Brain microvascular endothelial cell (primary cell): ENCODE data around the gene ERP29.
"Not testable (repeated sequence)": the region's sequence is repeated elsewhere in the genome, so short reads cannot be mapped to it uniquely, and the experiment has no call there.

ENCODE experiments used
- DNase-seq: peaks from one replicate; pipeline ENCODE4 v3.0.0-alpha.2; 2020
- H3K27ac ChIP-seq: fragments of 250-450 bp; sonication (Bioruptor Pico); 2 replicates; pipeline ENCODE4 v1.5.1; 2020; ENCODE audit warnings: mild to moderate bottlenecking, moderate library complexity
- H3K27me3 ChIP-seq: fragments of 250-450 bp; sonication (Bioruptor Pico); replicated peaks from 2 replicates; pipeline ENCODE4 v1.5.1; 2020; ENCODE audit warnings: mild to moderate bottlenecking
- H3K36me3 ChIP-seq: fragments of 250-450 bp; sonication (Bioruptor Pico); replicated peaks from 2 replicates; pipeline ENCODE4 v1.5.1; 2020; ENCODE audit warnings: mild to moderate bottlenecking
- H3K4me3 ChIP-seq: 2 replicates; pipeline ENCODE4 v1.5.1; 2011; ENCODE audit warnings: low read depth, mild to moderate bottlenecking, control low read depth, low read length, moderate library complexity
- CTCF ChIP-seq: IDR thresholded peaks from 2 replicates; pipeline ENCODE4 v1.5.1; 2011; ENCODE audit warnings: low read depth, mild to moderate bottlenecking, moderate library complexity, low read length, control low read depth, inconsistent platforms; ENCODE audit errors: missing control alignments
- in situ Hi-C: cut with HindIII; loops from 2 replicates; pipeline ENCODE4 v1.10.0; 2017; ENCODE audit warnings: low sequenced_read_pairs, low pct_ligation_motif_present

Gene ERP29

GRCh38 chr12:111998015-111998414 lies 15.2 kb upstream of the ERP29 start:
- Histone ChIP-seq H3K27ac (no peak overlapping the region), H3K4me3 (no peak overlapping the region), H3K36me3 (no peaks in the 10 kb centered on the region), H3K27me3 (no peaks in the 10 kb centered on the region)
- DNase-seq, result no peak
- TF ChIP-seq CTCF, result no peak
- in situ Hi-C loops, result no loop called here

- H3K27ac ChIP-seq, H3K27me3 ChIP-seq, DNase-seq, in situ Hi-C loops, H3K36me3 ChIP-seq, H3K4me3 ChIP-seq: not testable (repeated sequence)
Observed at GRCh38 chr12:111999129-111999528, 14.1 kb upstream of the ERP29 start.

GRCh38 chr12:112000820-112001219 lies 12.4 kb upstream of the ERP29 start:
- H3K27ac ChIP-seq, result no peak overlapping the region
- H3K27me3 ChIP-seq, result no peaks in the 10 kb centered on the region
- H3K36me3 ChIP-seq, result no peaks in the 10 kb centered on the region
- no peak for TF ChIP-seq CTCF
- no peak overlapping the region for H3K4me3 ChIP-seq
- DNase-seq, result no peak
- in situ Hi-C loops, result no loop called here

GRCh38 chr12:112001576-112001975 lies 11.7 kb upstream of the ERP29 start:
- H3K36me3 ChIP-seq, result no peaks in the 10 kb centered on the region
- TF ChIP-seq CTCF, result no peak
- H3K4me3 ChIP-seq, result no peak overlapping the region
- in situ Hi-C loops, result no loop called here
- H3K27ac ChIP-seq, result no peak overlapping the region
- H3K27me3 ChIP-seq, result no peaks in the 10 kb centered on the region
- no peak for DNase-seq

- Histone ChIP-seq H3K27me3 (no peaks in the 10 kb centered on the region), H3K36me3 (no peaks in the 10 kb centered on the region), H3K4me3 (no peak overlapping the region), H3K27ac (no peak overlapping the region)
- in situ Hi-C loops, result no loop called here
- DNase-seq, result no peak
- TF ChIP-seq CTCF, result no peak
Observed at GRCh38 chr12:112004041-112004440, 9.2 kb upstream of the ERP29 start.

GRCh38 chr12:112005419-112006395 lies 7.5 kb upstream of the ERP29 start:
- no peaks in the 10 kb centered on the region for H3K36me3 ChIP-seq
- no peak for TF ChIP-seq CTCF
- H3K27ac ChIP-seq, result no peak overlapping the region
- no peaks in the 10 kb centered on the region for H3K27me3 ChIP-seq
- in situ Hi-C loops, result no loop called here
- H3K4me3 ChIP-seq, result no peak overlapping the region
- no peak for DNase-seq
